ENCODE data around the gene LTBP3. TPM values are rescaled to one million over a fixed set of nuclear protein-coding genes. Genes with fewer than 3 reads are reported as not detected.

The LTBP3 gene
- total and polyA plus RNA-seq, 2 of the 4 experiments (the other 2 are of a cell fraction) = 6.6 to 145 TPM

GRCh38 chr11:65535102-65535501 lies 23.1 kb downstream of the LTBP3 start:
- Histone ChIP-seq H3K4me1 (ENCODE audit: control insufficient read depth, insufficient read depth, low read length) (no peaks in the 10 kb centered on the region), H4K5ac (ENCODE audit: low read depth, low read length) (no peak overlapping the region), H2BK120ac (ENCODE audit: low read depth, low read length) (no peak overlapping the region), H3K27me3 (ENCODE audit: control insufficient read depth, insufficient read depth, low read length) (no peaks in the 10 kb centered on the region), H3K18ac (ENCODE audit: low read depth, low read length) (no peak overlapping the region), H3K9ac (ENCODE audit: low read depth, low read length) (no peak overlapping the region), H4K91ac (ENCODE audit: insufficient read depth, low read depth, low read length) (no peak overlapping the region), H4K20me1 (ENCODE audit: insufficient read depth, low read length) (peaks cover 33% of the 10 kb centered on the region), H3K36me3 (ENCODE audit: control insufficient read depth, insufficient read depth, low read length) (peaks cover 77% of the 10 kb centered on the region), H3K14ac (replicated peaks; ENCODE audit: low read depth, low read length) (no peak overlapping the region), H3K9me3 (ENCODE audit: control insufficient read depth, insufficient read depth, low read length) (no peaks in the 10 kb centered on the region), H3K27ac (ENCODE audit: insufficient read depth, low read length) (no peak overlapping the region), H2AK9ac (replicated peaks; ENCODE audit: low read depth, low read length, poor library complexity) (no peak overlapping the region), H2AK5ac (ENCODE audit: low read depth, low read length) (no peak overlapping the region), H3K9me1 (ENCODE audit: insufficient read depth, low read length) (0 out of 2 replicates have a peak, but pooled peaks cover 8% of the 10 kb centered on the region), H2BK15ac (ENCODE audit: low read depth, low read length) (no peak overlapping the region), H3K4me2 (ENCODE audit: low read depth, low read length) (no peak overlapping the region), H2AFZ (replicated peaks; ENCODE audit: low read length, poor library complexity) (no peak overlapping the region), H2BK20ac (ENCODE audit: low read depth, low read length) (no peak overlapping the region), H4K8ac (ENCODE audit: low read depth in 2 of 2, low read length in 2 of 2) (no peak overlapping the region), H3K56ac (ENCODE audit: extremely low read depth, insufficient read depth, low read length) (no peak overlapping the region), H3K4ac (ENCODE audit: low read depth, low read length) (no peak overlapping the region), H3K79me1 (ENCODE audit: low read depth in 1 of 2, low read length in 2 of 2) (peaks cover 11 to 44% of the 10 kb centered on the region in 2 experiments), H3K23ac (ENCODE audit: low read depth, low read length) (no peak overlapping the region), H2BK5ac (ENCODE audit: low read depth, low read length, poor library complexity, severe bottlenecking) (no peak overlapping the region), H3K4me3 (ENCODE audit: insufficient read depth, low read depth, low read length) (no peak overlapping the region)
- DNase-seq (no peak), ATAC-seq (ENCODE audit: low read depth) (no peak)
- WGBS, 2 experiments (ENCODE audit: extremely low coverage in 2 of 2, insufficient read length in 1 of 2) = 89% methylated on average over 3 of the region's 9 CpGs; no CpG with 5 or more reads in 1 of the 2 experiments
- POLR2A ChIA-PET (ENCODE audit: unreplicated experiment) = no interaction called here
- in situ Hi-C loops (cut with MboI; ENCODE audit: low sequenced_read_pairs) (no loop called here), dilution Hi-C loops (cut with HindIII; ENCODE audit: low sequenced_read_pairs, unreplicated experiment) (no loop called here), intact Hi-C loops (cut with micrococcal nuclease) (no loop called here)
- BruUV-seq (replicated peaks) = no TSS peak
- CTCF ChIA-PET = no interaction called here
- no peak for TF ChIP-seq POLR2A (IDR thresholded peaks at IDR 0.05; ENCODE audit: low read depth, low read length)
- TF ChIP-seq SMC3 (IDR thresholded peaks at IDR 0.05; ENCODE audit: low read depth, low read length) = no peak
- no peak for TF ChIP-seq NFE2L2 (IDR thresholded peaks at IDR 0.05; ENCODE audit: low read depth, low read length)
- TF ChIP-seq CTCF (conservative IDR thresholded peaks at IDR 0.05; ENCODE audit: low read depth, low read length) = no peak
- TF ChIP-seq MAZ (IDR thresholded peaks at IDR 0.05; ENCODE audit: borderline replicate concordance, low read depth, low read length) = no peak
- no peak for TF ChIP-seq RCOR1 (IDR thresholded peaks at IDR 0.05; ENCODE audit: insufficient replicate concordance, low read length)
- no peak for TF ChIP-seq CEBPB (IDR thresholded peaks at IDR 0.05; ENCODE audit: low read depth, low read length)
- TF ChIP-seq BHLHE40 (IDR thresholded peaks at IDR 0.05; ENCODE audit: low read depth, low read length) = no peak
- TF ChIP-seq USF2 (IDR thresholded peaks at IDR 0.05; ENCODE audit: low read depth, low read length) = no peak
- TF ChIP-seq RAD21 (IDR thresholded peaks at IDR 0.05; ENCODE audit: low read length) = no peak
- TF ChIP-seq FOS (IDR thresholded peaks at IDR 0.05; ENCODE audit: low read depth, low read length) = no peak
- TF ChIP-seq RFX5 (IDR thresholded peaks at IDR 0.05; ENCODE audit: low read depth, low read length) = no peak
- no peak for TF ChIP-seq ELK1 (IDR thresholded peaks at IDR 0.05; ENCODE audit: borderline replicate concordance, low read depth, low read length)
- no peak for TF ChIP-seq MXI1 (IDR thresholded peaks at IDR 0.05; ENCODE audit: borderline replicate concordance, low read depth, low read length)
- no peak for TF ChIP-seq CHD1 (IDR thresholded peaks at IDR 0.05; ENCODE audit: low read depth, low read length)
- no peak for TF ChIP-seq MAFK (IDR thresholded peaks at IDR 0.05; ENCODE audit: low read depth, low read length)

Measured in IMR-90 (cell line).